ENCODE results near the gene TRPV6.

The TRPV6 gene

DNA sequence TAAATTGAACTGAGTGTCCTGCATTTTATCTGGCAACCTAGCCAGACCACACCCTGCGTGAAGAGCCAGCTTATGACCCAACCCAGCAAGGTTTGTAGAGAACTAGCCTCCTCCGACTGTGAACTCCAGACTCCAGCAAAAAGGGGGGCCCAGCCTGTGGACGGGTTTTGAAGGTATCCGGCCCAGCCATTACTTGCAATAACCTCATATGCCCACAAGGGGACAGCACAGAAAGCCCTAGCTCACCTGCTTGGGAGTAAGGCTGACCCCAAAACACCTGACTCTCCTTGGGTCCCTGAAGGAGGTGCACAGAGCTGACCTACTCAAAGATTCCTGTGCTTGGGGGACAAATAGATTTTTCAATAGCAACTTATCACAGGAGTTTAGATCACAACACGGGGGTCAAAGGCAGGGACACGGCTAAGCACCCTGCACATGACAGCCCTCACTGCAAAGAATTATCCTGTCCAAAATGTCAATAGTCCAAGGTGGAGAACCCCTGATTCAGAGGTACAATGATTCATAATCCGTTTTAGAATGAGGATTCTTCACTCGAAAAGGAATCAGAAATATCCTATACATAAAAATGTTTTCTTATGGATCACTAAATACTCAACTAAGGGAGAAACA is 4.6 kb downstream of the TRPV6 start:
- no peak overlapping the region for H3K4me2 ChIP-seq (ENCODE audit: low read length)
- no peak overlapping the region for H3K9ac ChIP-seq (ENCODE audit: low read depth, low read length)
- peaks cover 85% of the 10 kb centered on the region for H3K27me3 ChIP-seq (ENCODE audit: control insufficient read depth, insufficient read depth, low read length)
- no peaks in the 10 kb centered on the region for H3K9me3 ChIP-seq (replicated peaks; ENCODE audit: low read length)
- no peaks in the 10 kb centered on the region for H3K36me3 ChIP-seq (ENCODE audit: insufficient read depth, low read length)
- H3K4me3 ChIP-seq (ENCODE audit: low read length), result no peak overlapping the region
- H3K4me1 ChIP-seq (ENCODE audit: control insufficient read depth, insufficient read depth, low read length), result no peaks in the 10 kb centered on the region

DNA sequence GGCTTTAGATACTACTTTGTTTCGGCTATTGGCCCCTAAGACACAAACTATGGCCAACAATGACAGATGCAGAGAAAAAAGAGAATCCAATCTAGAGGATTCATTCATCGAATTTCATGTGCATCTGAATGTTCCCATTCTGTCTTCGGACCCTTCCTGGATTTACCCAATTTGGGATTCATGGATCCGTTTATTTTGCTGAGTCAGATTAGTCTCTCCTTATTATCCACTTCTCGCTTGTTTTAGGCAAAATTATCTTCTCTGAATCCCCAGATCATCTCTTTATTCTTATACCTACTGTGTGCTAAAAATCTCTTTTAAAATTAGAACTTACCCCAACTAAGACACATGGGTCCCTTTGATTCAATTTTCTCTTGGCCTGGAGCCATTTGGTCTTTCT is 6.5 kb downstream of the TRPV6 start:
- no peak overlapping the region for H3K9ac ChIP-seq (ENCODE audit: low read depth, low read length)
- no peak overlapping the region for H3K4me3 ChIP-seq (ENCODE audit: low read length)
- peaks cover 77% of the 10 kb centered on the region for H3K27me3 ChIP-seq (ENCODE audit: control insufficient read depth, insufficient read depth, low read length)
- no peaks in the 10 kb centered on the region for H3K4me1 ChIP-seq (ENCODE audit: control insufficient read depth, insufficient read depth, low read length)
- H3K9me3 ChIP-seq (replicated peaks; ENCODE audit: low read length), result no peaks in the 10 kb centered on the region
- no peak overlapping the region for H3K4me2 ChIP-seq (ENCODE audit: low read length)
- no peaks in the 10 kb centered on the region for H3K36me3 ChIP-seq (ENCODE audit: insufficient read depth, low read length)

DNA sequence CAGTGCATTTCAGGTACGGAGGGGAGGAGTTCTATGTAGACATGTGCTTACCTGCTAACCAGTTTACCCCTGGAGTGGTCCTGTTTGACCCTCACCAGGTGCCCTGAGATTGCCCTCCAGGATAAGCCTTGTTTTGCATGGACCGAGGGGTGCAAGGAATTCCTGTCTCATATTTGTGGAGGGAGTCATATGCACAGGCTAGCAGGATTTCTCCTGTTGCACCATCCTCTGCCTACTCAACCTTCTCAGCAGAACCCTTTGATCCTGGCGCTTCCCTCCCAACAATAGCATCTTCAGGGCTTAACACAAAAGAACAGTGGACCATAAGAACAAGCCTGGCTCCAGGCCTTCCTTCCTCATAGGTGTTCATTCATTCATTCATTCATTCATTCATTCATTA is 7.2 kb downstream of the TRPV6 start:
- no peak overlapping the region for H3K4me2 ChIP-seq (ENCODE audit: low read length)
- peaks cover 70% of the 10 kb centered on the region for H3K27me3 ChIP-seq (ENCODE audit: control insufficient read depth, insufficient read depth, low read length)
- H3K9me3 ChIP-seq (replicated peaks; ENCODE audit: low read length), result no peaks in the 10 kb centered on the region
- no peaks in the 10 kb centered on the region for H3K36me3 ChIP-seq (ENCODE audit: insufficient read depth, low read length)
- no peaks in the 10 kb centered on the region for H3K4me1 ChIP-seq (ENCODE audit: control insufficient read depth, insufficient read depth, low read length)
- no peak overlapping the region for H3K9ac ChIP-seq (ENCODE audit: low read depth, low read length)
- H3K4me3 ChIP-seq (ENCODE audit: low read length), result no peak overlapping the region

DNA sequence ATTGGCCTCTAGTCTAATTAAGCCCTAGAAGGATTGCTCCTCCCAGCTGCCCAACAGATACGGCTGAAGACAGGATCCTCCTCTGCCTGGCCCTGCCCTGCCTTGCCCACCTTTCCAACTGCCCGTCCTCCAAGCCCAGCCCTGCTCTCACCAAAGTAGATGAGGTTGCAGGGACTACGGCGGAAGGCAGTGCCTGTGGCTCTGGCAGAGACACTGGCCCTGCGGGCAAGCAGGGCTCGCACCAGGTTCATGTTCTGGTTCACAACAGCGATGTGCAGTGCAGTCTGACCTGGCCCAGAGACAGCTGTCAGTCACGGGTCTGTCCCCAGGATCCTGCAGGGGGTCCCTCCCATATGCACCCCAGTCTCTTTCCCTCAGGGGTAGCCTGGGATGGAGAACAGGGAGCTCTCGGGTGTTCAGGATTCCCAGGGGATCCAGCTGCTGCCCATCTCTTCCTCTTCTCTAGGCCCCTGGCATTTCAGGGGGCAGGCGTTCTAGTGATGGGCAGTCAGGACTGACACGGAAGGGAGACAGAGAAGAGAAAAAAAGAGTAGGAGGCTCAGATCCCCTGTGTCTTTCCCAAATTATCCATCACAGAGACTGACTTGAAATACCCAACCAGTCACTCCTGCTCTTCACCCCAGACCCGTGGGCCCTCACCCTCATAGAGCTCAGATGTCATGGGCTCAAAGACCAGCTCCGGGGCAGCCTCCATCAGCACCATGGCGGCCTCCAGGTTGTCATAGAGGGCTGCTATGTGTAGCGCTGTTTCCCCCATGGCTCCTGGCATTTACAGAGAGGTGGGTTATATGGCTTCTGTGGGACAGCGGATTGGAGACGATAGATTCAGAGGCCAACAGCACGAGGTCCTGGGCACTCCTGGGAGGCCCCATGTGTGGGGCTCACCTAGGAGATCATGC is 8.3 kb downstream of the TRPV6 start:
- Histone ChIP-seq H3K4me1 (ENCODE audit: control insufficient read depth, insufficient read depth, low read length) (no peaks in the 10 kb centered on the region), H3K4me2 (ENCODE audit: low read length) (no peak overlapping the region), H3K27me3 (ENCODE audit: control insufficient read depth, insufficient read depth, low read length) (peaks cover 59% of the 10 kb centered on the region), H3K36me3 (ENCODE audit: insufficient read depth, low read length) (no peaks in the 10 kb centered on the region), H3K9ac (ENCODE audit: low read depth, low read length) (no peak overlapping the region), H3K9me3 (replicated peaks; ENCODE audit: low read length) (no peaks in the 10 kb centered on the region), H3K4me3 (ENCODE audit: low read length) (no peak overlapping the region)

DNA sequence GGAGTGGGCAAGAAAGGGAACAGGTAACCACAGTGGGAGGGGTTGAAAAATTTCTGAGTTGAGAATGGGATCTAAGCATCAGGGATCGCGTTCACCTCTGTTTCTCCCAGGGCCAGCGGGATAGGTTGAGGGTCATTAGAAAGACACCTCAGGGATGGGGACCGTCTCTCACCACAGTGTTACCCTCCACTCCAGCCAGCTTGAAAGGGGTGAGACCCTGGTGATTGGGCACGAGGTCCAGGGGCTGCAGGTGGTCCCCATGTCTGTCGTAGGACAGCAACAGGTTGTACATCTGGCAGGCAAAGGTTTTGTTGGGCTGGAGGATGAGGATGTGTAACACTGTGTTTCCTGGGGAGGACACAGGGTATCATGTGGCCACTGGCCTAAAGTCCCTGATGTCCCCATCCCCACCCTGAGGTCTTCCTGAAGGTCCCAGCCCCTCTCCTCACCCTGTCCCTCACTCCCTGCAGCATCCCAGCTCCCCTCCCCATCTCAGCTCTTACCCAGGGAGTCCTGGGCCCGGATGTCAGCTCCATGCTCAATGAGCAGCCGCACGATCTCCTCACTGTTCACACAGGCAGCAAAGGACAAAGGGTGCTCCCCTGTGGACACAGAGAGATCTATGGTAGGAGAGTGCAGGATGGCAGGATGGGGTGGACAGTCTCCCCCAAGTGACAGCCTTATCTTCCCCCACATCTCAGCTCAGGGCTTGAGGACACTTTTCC is 9.1 kb downstream of the TRPV6 start:
- no peak overlapping the region for H3K4me2 ChIP-seq (ENCODE audit: low read length)
- H3K4me3 ChIP-seq (ENCODE audit: low read length), result no peak overlapping the region
- H3K9ac ChIP-seq (ENCODE audit: low read depth, low read length), result no peak overlapping the region
- no peaks in the 10 kb centered on the region for H3K4me1 ChIP-seq (ENCODE audit: control insufficient read depth, insufficient read depth, low read length)
- no peaks in the 10 kb centered on the region for H3K9me3 ChIP-seq (replicated peaks; ENCODE audit: low read length)
- H3K27me3 ChIP-seq (ENCODE audit: control insufficient read depth, insufficient read depth, low read length), result peaks cover 51% of the 10 kb centered on the region
- no peaks in the 10 kb centered on the region for H3K36me3 ChIP-seq (ENCODE audit: insufficient read depth, low read length)

DNA sequence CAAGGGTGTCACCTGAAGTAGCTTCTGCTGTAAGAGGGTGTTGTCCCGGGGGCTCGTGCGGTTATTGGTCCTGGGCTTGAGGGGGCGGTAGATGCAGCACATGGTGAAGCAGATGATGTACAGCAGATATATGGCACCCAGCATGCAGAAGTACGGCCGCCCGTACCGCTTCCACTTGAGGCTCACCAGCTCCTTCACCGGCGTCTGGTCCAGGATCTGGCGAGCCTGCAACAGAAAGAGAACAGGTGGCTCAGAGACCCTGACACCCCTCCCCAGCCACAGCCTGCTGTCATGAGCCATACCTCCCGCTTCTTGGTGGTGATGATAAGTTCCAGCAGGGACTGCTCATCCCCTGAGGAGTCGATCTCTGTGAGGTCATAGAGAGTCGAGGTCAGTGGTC is 10.1 kb downstream of the TRPV6 start:
- Histone ChIP-seq H3K36me3 (ENCODE audit: insufficient read depth, low read length) (no peaks in the 10 kb centered on the region), H3K4me1 (ENCODE audit: control insufficient read depth, insufficient read depth, low read length) (no peaks in the 10 kb centered on the region), H3K27me3 (ENCODE audit: control insufficient read depth, insufficient read depth, low read length) (peaks cover 42% of the 10 kb centered on the region), H3K9ac (ENCODE audit: low read depth, low read length) (no peak overlapping the region), H3K4me3 (ENCODE audit: low read length) (no peak overlapping the region), H3K9me3 (replicated peaks; ENCODE audit: low read length) (no peaks in the 10 kb centered on the region), H3K4me2 (ENCODE audit: low read length) (no peak overlapping the region)

DNA sequence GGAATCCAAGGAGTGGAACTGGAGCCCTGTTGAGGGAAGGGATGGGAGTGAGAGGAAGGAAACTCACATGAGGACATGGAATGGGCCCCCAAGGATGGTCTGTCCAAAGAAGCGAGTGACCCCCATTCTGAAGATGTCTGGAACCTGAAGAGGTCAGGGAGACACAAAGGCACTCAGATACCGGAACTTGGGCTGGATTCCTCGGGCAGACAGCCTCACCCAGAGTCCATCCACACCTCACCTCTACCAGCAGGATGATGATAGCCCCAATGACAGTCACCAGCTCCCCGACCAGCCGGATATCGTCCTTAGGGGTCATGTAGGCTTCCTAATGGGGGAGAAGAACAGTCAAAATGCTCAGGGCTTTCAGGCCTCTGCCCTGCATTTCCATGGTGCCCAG is 10.7 kb downstream of the TRPV6 start:
- Histone ChIP-seq H3K4me1 (ENCODE audit: control insufficient read depth, insufficient read depth, low read length) (no peaks in the 10 kb centered on the region), H3K4me3 (ENCODE audit: low read length) (no peak overlapping the region), H3K9me3 (replicated peaks; ENCODE audit: low read length) (no peaks in the 10 kb centered on the region), H3K9ac (ENCODE audit: low read depth, low read length) (no peak overlapping the region), H3K4me2 (ENCODE audit: low read length) (no peak overlapping the region), H3K27me3 (ENCODE audit: control insufficient read depth, insufficient read depth, low read length) (peaks cover 36% of the 10 kb centered on the region), H3K36me3 (ENCODE audit: insufficient read depth, low read length) (peaks cover 3% of the 10 kb centered on the region)

DNA sequence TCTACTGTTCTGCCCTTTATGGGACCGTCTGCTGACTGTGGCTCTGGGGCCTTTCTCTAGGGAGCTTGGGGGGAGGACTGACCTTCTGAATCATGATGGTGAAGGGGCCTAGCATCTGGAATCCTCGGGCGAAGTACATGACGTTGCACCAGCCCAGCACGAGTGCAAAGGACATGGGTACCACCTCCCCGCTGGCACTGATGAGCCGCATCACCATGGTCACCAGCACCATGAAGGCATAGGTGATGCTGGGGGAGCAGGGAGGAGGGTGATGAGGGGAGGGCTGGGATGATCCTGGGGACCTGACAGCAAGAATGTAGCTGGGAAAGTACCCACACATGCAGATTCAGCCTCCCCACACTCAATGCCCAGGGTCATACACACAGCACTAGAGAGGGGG is 11.1 kb downstream of the TRPV6 start:
- Histone ChIP-seq H3K4me2 (ENCODE audit: low read length) (no peak overlapping the region), H3K9ac (ENCODE audit: low read depth, low read length) (no peak overlapping the region), H3K9me3 (replicated peaks; ENCODE audit: low read length) (no peaks in the 10 kb centered on the region), H3K4me3 (ENCODE audit: low read length) (no peak overlapping the region), H3K4me1 (ENCODE audit: control insufficient read depth, insufficient read depth, low read length) (no peaks in the 10 kb centered on the region), H3K27me3 (ENCODE audit: control insufficient read depth, insufficient read depth, low read length) (peaks cover 31% of the 10 kb centered on the region), H3K36me3 (ENCODE audit: insufficient read depth, low read length) (peaks cover 7% of the 10 kb centered on the region)

DNA sequence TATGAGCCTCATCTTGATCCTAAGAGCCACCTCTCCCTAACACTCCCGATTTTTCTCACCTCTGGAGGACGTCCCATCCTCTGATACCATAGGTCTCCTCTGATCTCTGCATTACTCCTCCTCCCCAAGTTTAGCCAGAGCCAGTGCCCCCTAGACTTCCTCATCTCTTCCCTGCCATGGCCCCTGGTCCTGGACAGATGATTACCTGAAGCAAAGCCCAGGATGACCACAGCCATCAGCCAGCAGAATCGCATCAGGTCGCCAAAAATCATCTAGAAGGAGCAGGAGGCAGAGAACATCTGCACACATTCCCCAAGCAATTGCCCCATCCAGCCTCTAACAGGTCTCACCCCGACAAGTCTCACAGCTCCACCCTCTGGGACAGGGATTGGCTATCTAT is 11.7 kb downstream of the TRPV6 start:
- Histone ChIP-seq H3K27me3 (ENCODE audit: control insufficient read depth, insufficient read depth, low read length) (peaks cover 26% of the 10 kb centered on the region), H3K36me3 (ENCODE audit: insufficient read depth, low read length) (peaks cover 7% of the 10 kb centered on the region), H3K4me3 (ENCODE audit: low read length) (no peak overlapping the region), H3K9ac (ENCODE audit: low read depth, low read length) (no peak overlapping the region), H3K4me1 (ENCODE audit: control insufficient read depth, insufficient read depth, low read length) (no peaks in the 10 kb centered on the region), H3K4me2 (ENCODE audit: low read length) (no peak overlapping the region), H3K9me3 (replicated peaks; ENCODE audit: low read length) (no peaks in the 10 kb centered on the region)

DNA sequence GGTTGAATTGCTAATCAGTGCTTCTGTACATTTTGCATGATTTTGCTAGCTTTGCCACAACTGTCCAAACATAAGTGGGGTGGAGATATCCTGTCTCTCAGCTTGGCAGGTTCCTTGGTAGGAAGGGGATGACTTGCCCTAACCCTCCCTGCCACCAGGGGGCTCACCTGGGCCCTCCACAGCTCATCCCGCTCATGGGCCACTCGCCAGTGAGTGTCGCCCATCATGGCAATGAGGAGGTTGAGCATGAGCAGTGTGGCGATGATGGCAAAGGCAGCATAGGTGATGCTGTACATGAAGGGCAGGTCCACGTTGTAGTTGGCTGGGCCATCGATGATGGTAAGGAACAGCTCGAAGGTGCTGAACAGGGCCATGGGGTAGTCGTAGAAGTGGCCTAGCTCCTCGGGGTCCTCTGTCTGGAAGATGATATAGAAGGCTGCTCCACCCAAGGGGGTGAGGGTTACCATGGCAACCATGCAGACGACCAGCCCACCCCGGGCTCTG is 12.2 kb downstream of the TRPV6 start:
- Histone ChIP-seq H3K4me1 (ENCODE audit: control insufficient read depth, insufficient read depth, low read length) (no peaks in the 10 kb centered on the region), H3K4me3 (ENCODE audit: low read length) (no peak overlapping the region), H3K36me3 (ENCODE audit: insufficient read depth, low read length) (peaks cover 7% of the 10 kb centered on the region), H3K4me2 (ENCODE audit: low read length) (no peak overlapping the region), H3K9ac (ENCODE audit: low read depth, low read length) (no peak overlapping the region), H3K9me3 (replicated peaks; ENCODE audit: low read length) (no peaks in the 10 kb centered on the region), H3K27me3 (ENCODE audit: control insufficient read depth, insufficient read depth, low read length) (peaks cover 21% of the 10 kb centered on the region)

DNA sequence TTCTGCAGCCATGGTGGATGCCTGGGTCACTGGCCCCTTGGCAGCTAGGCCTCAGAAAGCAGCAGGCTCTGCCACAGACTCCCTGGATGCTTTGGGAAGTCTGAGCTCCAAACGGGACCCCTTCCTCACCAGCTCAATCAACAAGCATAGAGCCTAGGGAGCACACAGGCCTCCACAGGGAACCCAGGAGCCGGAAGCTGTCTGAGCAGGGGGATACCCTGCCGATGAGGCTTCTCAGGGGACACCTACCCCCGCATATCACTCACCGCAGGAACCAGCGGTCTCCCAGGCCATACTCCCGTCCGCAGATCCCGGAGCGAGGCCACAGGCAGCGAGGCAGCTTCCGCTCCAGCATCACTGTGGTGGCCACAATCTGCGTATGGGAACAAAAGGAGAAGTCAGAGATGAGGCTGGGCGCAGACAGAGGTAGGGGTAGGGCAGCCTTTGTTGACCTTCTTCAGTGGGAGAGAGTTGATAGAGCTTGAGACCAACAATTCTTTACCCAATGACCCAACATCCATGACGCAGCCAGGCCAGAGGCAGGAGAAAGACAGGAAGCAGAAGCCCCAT is 13.4 kb downstream of the TRPV6 start:
- Histone ChIP-seq H3K9ac (ENCODE audit: low read depth, low read length) (no peak overlapping the region), H3K9me3 (replicated peaks; ENCODE audit: low read length) (no peaks in the 10 kb centered on the region), H3K4me3 (ENCODE audit: low read length) (no peak overlapping the region), H3K36me3 (ENCODE audit: insufficient read depth, low read length) (peaks cover 7% of the 10 kb centered on the region), H3K4me1 (ENCODE audit: control insufficient read depth, insufficient read depth, low read length) (no peaks in the 10 kb centered on the region), H3K27me3 (ENCODE audit: control insufficient read depth, insufficient read depth, low read length) (peaks cover 11% of the 10 kb centered on the region), H3K4me2 (ENCODE audit: low read length) (no peak overlapping the region)
